Endothelial cell (in vitro differentiated cells): ENCODE data around the gene GPRIN3. TPM values are rescaled to one million over a fixed set of nuclear protein-coding genes. Genes with fewer than 3 reads are reported as not detected.

Source experiments
- DNase-seq: peaks from one replicate; pipeline ENCODE4 v3.0.0; 2021; ENCODE audit warnings: low spot score
- H3K27ac Mint-ChIP-seq: one replicate; pipeline ENCODE4 v1.8.0; 2021; ENCODE audit warnings: mixed read lengths, inconsistent platforms; ENCODE audit not compliant: unreplicated experiment
- H3K27me3 Mint-ChIP-seq: one replicate; pipeline ENCODE4 v1.8.0; 2021; ENCODE audit warnings: mild to moderate bottlenecking, moderate library complexity, mixed read lengths, inconsistent platforms; ENCODE audit not compliant: unreplicated experiment
- H3K36me3 Mint-ChIP-seq: one replicate; pipeline ENCODE4 v1.8.0; 2021; ENCODE audit warnings: mild to moderate bottlenecking, low read depth, mixed read lengths, inconsistent platforms; ENCODE audit not compliant: unreplicated experiment
- H3K4me1 Mint-ChIP-seq: one replicate; pipeline ENCODE4 v1.8.0; 2021; ENCODE audit warnings: mild to moderate bottlenecking, mixed read lengths, inconsistent platforms; ENCODE audit not compliant: unreplicated experiment
- H3K4me3 Mint-ChIP-seq: one replicate; pipeline ENCODE4 v1.8.0; 2021; ENCODE audit warnings: mild to moderate bottlenecking, mixed read lengths, inconsistent platforms; ENCODE audit not compliant: unreplicated experiment
- H3K9me3 Mint-ChIP-seq: one replicate; pipeline ENCODE4 v1.8.0; 2021; ENCODE audit warnings: mixed read lengths, inconsistent platforms; ENCODE audit not compliant: unreplicated experiment
- total RNA-seq: library from RNA; stranded (reverse); fragmentation: NEBNext Ultra II Directional; extraction: Animal tissue kit (Norgen Biotek cat#: 25700); gene quantifications from one replicate; pipeline ENCODE4 v1.2.1, GENCODE V29; 2021; ENCODE audit not compliant: unreplicated experiment
- TF ChIP-seq, protein P1 (sequence below): fragments of 200-600 bp; sonication (generic); IDR thresholded peaks from one replicate; pipeline ENCODE4 v1.5.0; 2021; ENCODE audit warnings: antibody characterized with exemption; ENCODE audit not compliant: unreplicated experiment

Gene GPRIN3
- total RNA-seq, 1 donor from 2014 or later = 8.9 TPM

DNA sequence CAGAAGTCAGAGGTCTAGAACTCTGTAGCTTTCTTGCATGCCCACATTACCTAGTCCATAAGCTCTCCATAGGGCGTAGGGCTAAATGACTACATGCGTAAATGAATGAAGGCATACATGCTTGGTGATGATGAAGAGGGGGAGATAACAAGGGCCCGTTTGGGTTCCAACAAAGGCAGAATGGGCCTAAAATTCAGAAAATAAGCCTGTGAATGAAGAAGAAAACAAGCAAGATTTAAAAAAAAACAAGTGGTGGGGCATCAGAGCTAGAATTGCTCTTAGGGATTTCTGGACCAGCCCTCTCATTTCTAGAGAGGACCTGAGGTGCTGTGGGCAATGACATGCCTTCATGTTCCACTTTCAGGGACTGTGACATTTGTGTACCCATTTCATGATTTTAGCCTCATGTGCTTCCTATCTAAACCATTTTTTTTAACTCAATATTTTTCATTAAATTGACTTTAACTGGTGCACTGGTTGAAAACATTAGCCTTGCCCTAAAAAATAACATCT lies 12.1 kb downstream of the GPRIN3 start:
- Mint-ChIP-seq H3K9me3 (peaks cover 4% of the 10 kb centered on the region), H3K27ac (no peak overlapping the region), H3K27me3 (peaks cover 2% of the 10 kb centered on the region), H3K36me3 (peaks cover 3% of the 10 kb centered on the region), H3K4me3 (no peak overlapping the region), H3K4me1 (peaks cover 40% of the 10 kb centered on the region)
- DNase-seq = no peak
- TF ChIP-seq, protein P1, sequence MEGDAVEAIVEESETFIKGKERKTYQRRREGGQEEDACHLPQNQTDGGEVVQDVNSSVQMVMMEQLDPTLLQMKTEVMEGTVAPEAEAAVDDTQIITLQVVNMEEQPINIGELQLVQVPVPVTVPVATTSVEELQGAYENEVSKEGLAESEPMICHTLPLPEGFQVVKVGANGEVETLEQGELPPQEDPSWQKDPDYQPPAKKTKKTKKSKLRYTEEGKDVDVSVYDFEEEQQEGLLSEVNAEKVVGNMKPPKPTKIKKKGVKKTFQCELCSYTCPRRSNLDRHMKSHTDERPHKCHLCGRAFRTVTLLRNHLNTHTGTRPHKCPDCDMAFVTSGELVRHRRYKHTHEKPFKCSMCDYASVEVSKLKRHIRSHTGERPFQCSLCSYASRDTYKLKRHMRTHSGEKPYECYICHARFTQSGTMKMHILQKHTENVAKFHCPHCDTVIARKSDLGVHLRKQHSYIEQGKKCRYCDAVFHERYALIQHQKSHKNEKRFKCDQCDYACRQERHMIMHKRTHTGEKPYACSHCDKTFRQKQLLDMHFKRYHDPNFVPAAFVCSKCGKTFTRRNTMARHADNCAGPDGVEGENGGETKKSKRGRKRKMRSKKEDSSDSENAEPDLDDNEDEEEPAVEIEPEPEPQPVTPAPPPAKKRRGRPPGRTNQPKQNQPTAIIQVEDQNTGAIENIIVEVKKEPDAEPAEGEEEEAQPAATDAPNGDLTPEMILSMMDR = no peak

DNA sequence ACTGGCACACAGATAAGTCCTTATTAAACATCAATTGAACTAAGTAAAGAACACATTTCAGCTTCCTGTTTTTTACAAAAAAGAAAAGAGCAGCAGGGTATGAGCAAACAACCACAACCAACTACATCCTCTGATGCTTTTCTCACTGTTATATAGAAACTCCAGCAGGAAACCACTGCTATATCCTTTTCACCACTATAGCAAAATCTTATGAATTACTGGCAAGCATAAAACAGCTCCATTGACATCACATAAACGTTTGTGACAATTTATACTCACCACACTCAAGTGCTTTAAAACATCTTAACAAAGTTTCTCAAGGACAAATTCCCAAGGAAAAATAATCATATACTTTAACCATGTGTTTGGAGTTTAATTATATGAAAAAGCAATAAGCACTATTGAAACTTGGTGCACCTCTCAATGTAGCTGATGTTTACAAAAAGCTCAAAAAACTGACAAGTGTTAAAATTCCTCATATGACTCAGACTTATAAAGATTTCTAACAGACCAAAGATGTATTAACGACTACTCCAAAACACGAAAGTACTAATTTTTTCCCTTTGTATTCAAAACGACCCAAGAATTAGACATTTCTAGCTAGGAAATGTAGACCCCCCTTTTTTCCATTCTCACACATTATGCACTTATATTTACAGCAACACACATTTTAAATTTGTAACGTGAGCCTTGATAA lies 12.9 kb downstream of the GPRIN3 start:
- Mint-ChIP-seq H3K36me3 (peaks cover 3% of the 10 kb centered on the region), H3K4me1 (peaks cover 40% of the 10 kb centered on the region), H3K27ac (peak overlapping the region; percentile 67), H3K4me3 (no peak overlapping the region), H3K9me3 (peaks cover 4% of the 10 kb centered on the region), H3K27me3 (peaks cover 2% of the 10 kb centered on the region)
- DNase-seq = no peak
- TF ChIP-seq, protein P1 = no peak

DNA sequence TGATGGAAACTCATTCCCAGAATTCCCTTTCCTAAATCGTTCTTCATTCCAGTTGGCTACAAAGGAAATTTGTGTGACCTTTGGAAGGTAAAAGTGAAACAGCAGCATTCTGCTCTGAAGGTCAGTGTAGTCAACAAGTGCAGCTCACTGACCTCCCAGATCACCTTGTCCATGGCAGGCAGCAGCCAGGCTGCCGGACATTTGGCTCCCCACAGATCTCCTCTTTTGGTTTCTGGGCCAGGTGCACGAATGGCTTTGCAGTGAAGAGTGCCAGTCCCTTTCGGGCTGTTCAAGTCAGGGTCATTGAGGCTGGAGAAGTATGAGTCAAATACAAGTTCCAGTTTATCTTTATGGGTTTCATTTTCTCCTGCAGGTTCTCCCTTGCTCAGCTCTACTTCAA lies 14.3 kb downstream of the GPRIN3 start:
- peaks cover 4% of the 10 kb centered on the region for H3K9me3 Mint-ChIP-seq
- no peak overlapping the region for H3K27ac Mint-ChIP-seq
- H3K36me3 Mint-ChIP-seq = peaks cover 3% of the 10 kb centered on the region
- peaks cover 3% of the 10 kb centered on the region for H3K27me3 Mint-ChIP-seq
- TF ChIP-seq, protein P1 = no peak
- no peak for DNase-seq
- H3K4me1 Mint-ChIP-seq = peaks cover 34% of the 10 kb centered on the region
- no peak overlapping the region for H3K4me3 Mint-ChIP-seq

DNA sequence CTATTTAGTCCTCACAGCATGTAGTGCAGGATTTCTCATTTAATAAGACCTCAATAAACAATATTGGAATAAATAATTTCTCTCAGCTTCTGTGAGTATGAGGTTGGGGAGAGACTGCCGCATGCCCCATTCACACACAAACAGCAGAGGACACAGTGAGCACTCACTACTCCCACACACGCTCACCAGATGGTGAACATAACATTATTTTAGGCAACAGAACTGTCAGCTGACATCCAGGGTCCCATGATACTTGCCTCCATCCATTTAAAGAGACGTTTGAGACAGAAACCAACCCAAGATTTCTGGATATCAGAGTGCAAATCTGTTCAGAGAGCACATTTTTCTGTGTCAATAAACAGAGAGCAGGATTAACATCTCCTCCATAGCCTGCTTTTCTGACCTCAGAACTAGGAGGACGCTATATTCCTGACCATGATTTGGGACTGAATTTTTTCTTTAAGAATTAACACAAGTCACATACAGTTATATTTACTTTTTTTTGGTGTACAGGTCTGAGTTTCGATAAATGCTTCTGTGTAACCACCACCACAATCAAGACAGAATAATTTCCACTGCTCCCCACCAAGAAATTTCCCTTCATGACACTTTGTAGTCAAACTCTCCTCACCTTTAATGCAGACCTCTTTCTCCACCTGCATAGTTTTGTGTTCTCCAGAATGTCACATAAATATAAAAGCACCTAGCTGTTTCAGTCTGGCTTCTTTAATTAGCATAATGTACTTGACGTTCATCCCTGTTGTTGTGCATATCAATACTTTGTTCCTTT lies 16.7 kb downstream of the GPRIN3 start:
- H3K4me3 Mint-ChIP-seq = no peak overlapping the region
- no peak for DNase-seq
- peaks cover 3% of the 10 kb centered on the region for H3K27me3 Mint-ChIP-seq
- peaks cover 4% of the 10 kb centered on the region for H3K9me3 Mint-ChIP-seq
- H3K36me3 Mint-ChIP-seq = peaks cover 3% of the 10 kb centered on the region
- H3K4me1 Mint-ChIP-seq = peaks cover 21% of the 10 kb centered on the region
- TF ChIP-seq, protein P1 = no peak
- H3K27ac Mint-ChIP-seq = no peak overlapping the region

DNA sequence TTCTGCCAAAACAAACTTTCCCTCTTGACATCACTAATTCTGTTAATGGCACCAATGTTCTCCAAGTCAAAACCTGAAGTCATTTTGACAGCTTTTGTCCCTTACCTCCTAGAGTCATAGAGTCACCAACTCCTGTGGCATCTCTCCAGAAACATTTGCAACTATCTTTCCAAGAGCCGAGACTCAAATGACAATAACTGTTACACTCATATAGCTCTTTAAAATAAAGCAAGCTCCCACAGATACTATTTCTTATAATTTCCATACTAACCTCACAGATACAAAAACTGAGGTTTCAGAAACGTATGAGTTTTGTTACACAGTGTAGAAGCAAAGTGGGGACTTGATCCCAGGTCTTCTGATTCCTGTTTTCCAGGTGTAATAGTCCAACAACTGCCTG lies 18.3 kb downstream of the GPRIN3 start:
- H3K4me1 Mint-ChIP-seq = peaks cover 9% of the 10 kb centered on the region
- no peak overlapping the region for H3K4me3 Mint-ChIP-seq
- H3K36me3 Mint-ChIP-seq = peaks cover 3% of the 10 kb centered on the region
- TF ChIP-seq, protein P1 = no peak
- peaks cover 3% of the 10 kb centered on the region for H3K27me3 Mint-ChIP-seq
- H3K9me3 Mint-ChIP-seq = peaks cover 4% of the 10 kb centered on the region
- H3K27ac Mint-ChIP-seq = no peak overlapping the region
- no peak for DNase-seq
